ENCODE measurements around the gene CRK.

- TF ChIP-seq CTCF (IDR thresholded peaks at IDR 0.05; ENCODE audit: low read depth, low read length) (no peak), POLR2A (IDR thresholded peaks at IDR 0.05; ENCODE audit: extremely low read depth, insufficient read length) (no peak), MYC (IDR thresholded peaks at IDR 0.05; ENCODE audit: low read depth, low read length) (no peak)
Observed at GRCh38 chr17:1452836-1453235, 3.2 kb downstream of the CRK start.

Measured in NB4 (cell line).